ENCODE measurements around the gene CFTR.

Gene CFTR

DNA sequence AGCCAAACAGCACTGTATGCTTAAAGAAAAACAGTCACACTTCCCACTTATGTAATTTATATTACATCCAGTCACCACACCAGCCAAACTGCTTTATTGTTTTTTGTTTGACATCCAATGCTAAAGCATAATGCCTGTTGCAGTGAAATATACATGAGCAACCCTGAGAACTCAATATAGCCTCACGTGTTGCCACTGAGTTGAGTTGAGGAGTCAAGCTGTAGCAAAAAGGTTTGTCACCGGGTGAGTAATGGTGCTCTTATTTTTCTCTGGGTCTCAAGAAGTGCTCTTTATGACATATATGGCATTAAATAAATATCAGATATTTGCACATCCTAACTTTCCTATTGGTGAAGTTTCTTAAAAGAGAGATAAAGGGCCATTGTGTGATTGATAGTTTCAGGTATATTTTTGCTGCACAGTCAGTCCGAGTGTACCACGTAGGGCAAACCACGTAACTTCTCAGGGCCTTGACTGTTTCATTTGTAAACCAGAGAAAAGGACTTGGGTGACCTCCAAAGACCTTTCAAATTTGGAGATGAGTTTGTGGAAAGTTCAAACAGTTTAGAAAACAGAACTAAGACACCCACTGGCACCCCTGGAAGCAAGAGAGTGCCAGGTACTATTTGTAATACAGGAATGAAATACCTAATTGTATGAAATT is 168.5 kb downstream of the CFTR start:
- DNase-seq (ENCODE audit: low read depth): no peak

DNA sequence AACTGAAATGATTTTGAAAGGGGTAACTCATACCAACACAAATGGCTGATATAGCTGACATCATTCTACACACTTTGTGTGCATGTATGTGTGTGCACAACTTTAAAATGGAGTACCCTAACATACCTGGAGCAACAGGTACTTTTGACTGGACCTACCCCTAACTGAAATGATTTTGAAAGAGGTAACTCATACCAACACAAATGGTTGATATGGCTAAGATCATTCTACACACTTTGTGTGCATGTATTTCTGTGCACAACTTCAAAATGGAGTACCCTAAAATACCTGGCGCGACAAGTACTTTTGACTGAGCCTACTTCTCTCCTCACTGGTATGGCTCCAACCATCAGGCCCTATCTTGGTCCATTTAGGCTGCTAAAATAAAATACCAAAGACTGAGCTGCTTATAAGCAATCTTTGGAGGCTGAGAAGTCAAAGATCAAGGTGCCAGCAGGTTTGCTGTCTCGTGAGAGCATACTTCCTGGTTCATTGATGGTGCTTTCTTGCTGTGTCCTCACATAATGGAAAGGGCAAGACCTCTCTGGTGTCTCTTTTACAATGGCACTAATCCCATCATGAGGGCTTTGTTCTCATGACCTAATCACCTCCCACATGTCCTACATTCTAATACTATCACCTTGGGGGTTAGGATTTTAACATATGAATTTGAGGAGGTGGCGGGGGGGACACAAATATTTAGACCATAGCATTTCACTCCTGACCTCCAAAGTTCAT is 173.3 kb downstream of the CFTR start:
- DNase-seq (ENCODE audit: low read depth): no peak

GRCh38 chr7:117654780-117655179 is 175.0 kb downstream of the CFTR start:
- DNase-seq (ENCODE audit: low read depth): no peak

- no peak for DNase-seq (ENCODE audit: low read depth)
Observed at GRCh38 chr7:117656806-117657205, 177.0 kb downstream of the CFTR start.

DNA sequence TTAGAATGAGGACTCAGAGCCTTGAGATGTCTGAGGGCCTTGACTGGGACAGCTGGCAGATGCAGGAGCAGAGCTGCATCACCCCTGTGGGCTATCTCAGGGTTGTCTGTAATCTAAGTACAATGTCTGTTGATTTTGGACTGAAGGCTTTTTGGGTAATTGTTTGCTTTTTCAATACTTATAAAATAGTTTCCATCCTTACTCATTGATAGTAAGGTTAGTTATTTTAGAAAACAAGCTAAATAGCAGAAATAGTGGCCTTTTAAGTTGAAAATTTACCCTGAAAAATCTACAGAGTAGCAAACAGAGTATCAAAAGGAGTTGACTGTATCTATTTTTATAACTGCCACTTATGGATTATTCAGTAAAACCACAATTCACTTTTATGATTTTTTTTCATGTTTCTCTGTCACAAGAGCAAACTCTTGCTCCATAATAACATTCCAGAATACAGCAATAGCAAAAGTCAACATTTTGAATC is 179.7 kb downstream of the CFTR start:
- peak; percentile 61 for DNase-seq (ENCODE audit: low read depth)

DNA sequence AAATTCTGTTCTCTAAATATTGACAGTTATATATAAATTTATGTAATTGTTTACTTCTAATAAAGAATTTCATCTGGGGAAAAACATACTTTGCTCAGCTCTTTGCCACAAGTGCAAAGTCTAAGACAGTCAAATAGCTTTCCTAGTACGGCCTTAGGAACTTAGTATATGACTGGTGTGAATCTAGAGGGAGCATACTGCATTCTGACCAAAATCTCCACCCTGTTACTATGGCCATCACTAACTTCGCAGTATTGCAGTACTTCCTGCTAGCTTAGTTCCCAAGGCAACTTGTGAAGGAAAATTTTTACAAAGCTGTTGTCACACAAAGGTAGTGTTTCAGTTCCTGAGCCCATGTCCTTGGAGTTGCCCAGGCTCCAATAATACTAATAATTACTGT is 181.5 kb downstream of the CFTR start:
- DNase-seq (ENCODE audit: low read depth): no peak

DNA sequence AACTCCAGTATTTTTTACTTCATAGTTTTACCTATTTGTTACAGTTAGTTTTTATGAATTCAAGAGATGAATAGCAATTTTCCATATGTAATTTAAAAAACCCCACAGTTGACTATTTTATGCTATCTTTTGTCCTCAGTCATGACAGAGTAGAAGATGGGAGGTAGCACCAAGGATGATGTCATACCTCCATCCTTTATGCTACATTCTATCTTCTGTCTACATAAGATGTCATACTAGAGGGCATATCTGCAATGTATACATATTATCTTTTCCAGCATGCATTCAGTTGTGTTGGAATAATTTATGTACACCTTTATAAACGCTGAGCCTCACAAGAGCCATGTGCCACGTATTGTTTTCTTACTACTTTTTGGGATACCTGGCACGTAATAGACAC is 184.2 kb downstream of the CFTR start:
- no peak for DNase-seq (ENCODE audit: low read depth)

DNA sequence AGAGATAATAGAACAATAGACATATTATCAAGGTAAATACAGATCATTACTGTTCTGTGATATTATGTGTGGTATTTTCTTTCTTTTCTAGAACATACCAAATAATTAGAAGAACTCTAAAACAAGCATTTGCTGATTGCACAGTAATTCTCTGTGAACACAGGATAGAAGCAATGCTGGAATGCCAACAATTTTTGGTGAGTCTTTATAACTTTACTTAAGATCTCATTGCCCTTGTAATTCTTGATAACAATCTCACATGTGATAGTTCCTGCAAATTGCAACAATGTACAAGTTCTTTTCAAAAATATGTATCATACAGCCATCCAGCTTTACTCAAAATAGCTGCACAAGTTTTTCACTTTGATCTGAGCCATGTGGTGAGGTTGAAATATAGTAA is 185.5 kb downstream of the CFTR start:
- DNase-seq (ENCODE audit: low read depth): peak; percentile 87

- DNase-seq (ENCODE audit: low read depth): peak; percentile 93
Observed at GRCh38 chr7:117666031-117666430, 186.2 kb downstream of the CFTR start.

DNA sequence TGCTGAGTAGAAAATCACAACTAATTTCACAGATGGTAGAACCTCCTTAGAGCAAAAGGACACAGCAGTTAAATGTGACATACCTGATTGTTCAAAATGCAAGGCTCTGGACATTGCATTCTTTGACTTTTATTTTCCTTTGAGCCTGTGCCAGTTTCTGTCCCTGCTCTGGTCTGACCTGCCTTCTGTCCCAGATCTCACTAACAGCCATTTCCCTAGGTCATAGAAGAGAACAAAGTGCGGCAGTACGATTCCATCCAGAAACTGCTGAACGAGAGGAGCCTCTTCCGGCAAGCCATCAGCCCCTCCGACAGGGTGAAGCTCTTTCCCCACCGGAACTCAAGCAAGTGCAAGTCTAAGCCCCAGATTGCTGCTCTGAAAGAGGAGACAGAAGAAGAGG is 186.9 kb downstream of the CFTR start:
- DNase-seq (ENCODE audit: low read depth): no peak

DNA sequence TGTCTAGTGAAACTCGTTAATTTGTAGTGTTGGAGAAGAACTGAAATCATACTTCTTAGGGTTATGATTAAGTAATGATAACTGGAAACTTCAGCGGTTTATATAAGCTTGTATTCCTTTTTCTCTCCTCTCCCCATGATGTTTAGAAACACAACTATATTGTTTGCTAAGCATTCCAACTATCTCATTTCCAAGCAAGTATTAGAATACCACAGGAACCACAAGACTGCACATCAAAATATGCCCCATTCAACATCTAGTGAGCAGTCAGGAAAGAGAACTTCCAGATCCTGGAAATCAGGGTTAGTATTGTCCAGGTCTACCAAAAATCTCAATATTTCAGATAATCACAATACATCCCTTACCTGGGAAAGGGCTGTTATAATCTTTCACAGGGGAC is 187.6 kb downstream of the CFTR start:
- DNase-seq (ENCODE audit: low read depth): peak; percentile 61

DNA sequence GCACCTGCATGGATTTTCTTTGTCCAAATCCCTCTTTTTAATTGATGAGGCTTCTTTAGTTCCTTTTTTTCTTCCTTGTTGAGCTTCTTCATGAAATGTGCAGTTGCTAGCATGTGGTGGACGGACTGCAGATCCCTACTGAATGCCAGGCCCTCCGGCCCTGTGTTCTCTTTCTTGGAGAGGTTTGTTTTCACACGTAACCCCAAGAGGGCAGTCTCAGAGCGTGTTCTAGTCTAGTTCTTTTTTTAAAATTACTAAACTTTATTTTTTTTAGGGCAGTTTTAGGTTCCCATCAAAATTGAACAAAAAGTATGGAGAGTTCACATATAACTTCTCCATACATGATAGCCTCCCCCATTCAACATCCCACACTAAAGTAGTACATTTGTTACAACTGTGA is 190.0 kb downstream of the CFTR start:
- no peak for DNase-seq (ENCODE audit: low read depth)

- DNase-seq (ENCODE audit: low read depth): no peak
Observed at GRCh38 chr7:117672453-117672852, 192.6 kb downstream of the CFTR start.

- no peak for DNase-seq (ENCODE audit: low read depth)
Observed at GRCh38 chr7:117673367-117673766, 193.5 kb downstream of the CFTR start.

GRCh38 chr7:117673839-117674238 is 194.0 kb downstream of the CFTR start:
- peak; percentile 63 for DNase-seq (ENCODE audit: low read depth)

DNA sequence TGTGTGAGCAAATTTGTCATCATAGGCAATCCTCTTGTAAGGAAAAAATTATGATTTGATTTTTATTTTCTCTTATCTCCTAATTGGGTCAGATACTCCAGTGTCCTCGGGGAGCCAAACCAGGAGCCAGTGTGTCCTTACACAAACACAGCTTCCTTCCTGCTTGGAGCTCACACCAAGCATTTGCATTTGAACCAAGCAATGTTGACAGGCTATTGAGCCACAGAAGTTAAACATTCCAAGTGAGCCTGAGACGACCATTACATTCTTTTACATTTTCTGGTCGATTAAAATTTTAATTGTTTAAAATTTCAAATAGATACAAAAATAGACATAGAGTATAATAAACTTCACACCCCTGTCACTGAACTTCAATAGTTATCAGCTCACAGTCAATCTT is 194.8 kb downstream of the CFTR start:
- no peak for DNase-seq (ENCODE audit: low read depth)

GRCh38 chr7:117675497-117676435 is 195.9 kb downstream of the CFTR start:
- DNase-seq (ENCODE audit: low read depth): no peak

DNA sequence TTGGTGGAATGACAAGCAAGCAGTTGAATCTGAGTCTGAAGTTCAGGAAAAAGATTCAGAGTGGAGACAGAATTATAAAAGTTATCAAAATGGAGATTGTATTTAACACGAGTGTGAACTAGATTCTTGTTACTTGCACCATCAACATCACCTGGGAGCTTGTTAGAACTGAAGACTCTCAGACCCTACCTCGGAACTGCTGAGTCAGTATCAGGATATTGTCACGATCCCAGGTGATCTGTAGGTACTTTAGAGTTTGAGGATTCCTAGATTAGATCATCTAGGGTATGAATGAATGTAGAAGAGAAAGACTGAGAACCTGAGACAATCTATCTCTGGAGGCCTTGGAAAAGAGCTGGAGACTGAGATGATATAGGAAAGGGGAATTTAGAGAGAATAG is 199.3 kb downstream of the CFTR start:
- DNase-seq (ENCODE audit: low read depth): no peak

GRCh38 chr7:117682681-117683385 is 203.0 kb downstream of the CFTR start:
- DNase-seq (ENCODE audit: low read depth): peak; percentile 44

- DNase-seq (ENCODE audit: low read depth): no peak
Observed at GRCh38 chr7:117683430-117684175, 203.8 kb downstream of the CFTR start.

DNA sequence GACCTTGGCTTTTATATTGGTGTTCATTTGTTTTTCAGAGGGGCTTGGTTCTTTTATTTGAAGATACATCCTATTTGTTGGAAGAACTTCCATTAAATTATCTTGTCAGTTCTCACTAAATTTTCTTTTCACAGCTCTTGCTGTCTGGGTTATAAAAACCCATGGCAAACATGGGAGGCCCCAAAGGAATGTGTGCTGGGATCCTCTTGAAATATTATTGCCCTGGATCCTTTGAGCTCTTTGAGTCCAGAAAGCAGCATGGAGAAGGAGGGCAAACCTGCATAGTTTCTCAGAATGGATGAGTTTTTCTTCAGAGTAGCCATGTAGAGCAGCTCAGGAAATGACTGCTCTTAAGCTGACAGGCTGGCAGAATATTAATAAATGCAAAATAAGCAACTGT is 206.0 kb downstream of the CFTR start:
- no peak for DNase-seq (ENCODE audit: low read depth)
